ENCODE measurements around the gene LGALS3. TPM values are rescaled to one million over a fixed set of nuclear protein-coding genes. Genes with fewer than 3 reads are reported as not detected.

Gene LGALS3
- total RNA-seq, 4 donors from 2014 or later = 325 to 450 (median 349) TPM

DNA sequence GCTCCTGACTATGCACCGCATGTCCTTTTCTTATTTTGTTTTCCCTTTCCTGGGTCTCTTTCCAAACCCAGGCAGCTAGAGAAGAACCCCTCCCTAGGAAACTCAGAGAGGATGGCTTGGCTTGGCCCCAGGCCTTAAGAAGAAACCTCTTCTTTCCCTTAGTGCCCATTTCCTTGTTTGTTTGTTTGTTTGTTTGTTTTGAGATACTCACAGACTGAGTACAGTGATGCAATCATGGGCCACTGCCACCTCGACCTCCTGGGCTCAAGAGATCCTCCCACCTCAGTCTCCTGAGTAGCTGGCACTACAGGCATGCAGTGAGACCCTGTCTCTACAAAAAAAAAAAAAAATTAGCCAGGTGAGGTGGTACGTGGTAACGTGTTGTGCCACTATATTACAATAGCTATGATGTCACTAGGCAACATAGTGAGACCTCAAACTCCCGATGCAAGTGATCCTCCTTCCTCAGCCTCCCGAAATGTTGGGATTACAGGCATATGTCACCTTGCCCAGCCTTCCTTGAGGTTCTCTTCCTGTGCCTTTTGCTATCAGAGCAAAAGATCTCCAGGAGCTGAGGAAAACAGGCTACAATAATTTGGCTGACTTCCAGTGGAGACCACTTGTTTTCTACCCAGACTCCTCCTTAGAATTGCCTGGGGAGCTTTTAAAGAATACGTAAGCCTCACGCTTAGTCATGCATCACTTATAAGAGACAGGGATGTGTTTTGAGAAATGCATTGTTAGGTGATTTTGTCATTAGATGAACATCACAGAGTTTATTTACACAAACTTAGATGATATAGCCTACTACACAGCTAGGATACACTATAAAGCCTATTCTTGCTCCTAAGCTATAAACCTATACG lies 34.5 kb upstream of the LGALS3 start:
- TF ChIP-seq, protein P1, sequence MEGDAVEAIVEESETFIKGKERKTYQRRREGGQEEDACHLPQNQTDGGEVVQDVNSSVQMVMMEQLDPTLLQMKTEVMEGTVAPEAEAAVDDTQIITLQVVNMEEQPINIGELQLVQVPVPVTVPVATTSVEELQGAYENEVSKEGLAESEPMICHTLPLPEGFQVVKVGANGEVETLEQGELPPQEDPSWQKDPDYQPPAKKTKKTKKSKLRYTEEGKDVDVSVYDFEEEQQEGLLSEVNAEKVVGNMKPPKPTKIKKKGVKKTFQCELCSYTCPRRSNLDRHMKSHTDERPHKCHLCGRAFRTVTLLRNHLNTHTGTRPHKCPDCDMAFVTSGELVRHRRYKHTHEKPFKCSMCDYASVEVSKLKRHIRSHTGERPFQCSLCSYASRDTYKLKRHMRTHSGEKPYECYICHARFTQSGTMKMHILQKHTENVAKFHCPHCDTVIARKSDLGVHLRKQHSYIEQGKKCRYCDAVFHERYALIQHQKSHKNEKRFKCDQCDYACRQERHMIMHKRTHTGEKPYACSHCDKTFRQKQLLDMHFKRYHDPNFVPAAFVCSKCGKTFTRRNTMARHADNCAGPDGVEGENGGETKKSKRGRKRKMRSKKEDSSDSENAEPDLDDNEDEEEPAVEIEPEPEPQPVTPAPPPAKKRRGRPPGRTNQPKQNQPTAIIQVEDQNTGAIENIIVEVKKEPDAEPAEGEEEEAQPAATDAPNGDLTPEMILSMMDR (IDR thresholded peaks at IDR 0.05) = no peak

DNA sequence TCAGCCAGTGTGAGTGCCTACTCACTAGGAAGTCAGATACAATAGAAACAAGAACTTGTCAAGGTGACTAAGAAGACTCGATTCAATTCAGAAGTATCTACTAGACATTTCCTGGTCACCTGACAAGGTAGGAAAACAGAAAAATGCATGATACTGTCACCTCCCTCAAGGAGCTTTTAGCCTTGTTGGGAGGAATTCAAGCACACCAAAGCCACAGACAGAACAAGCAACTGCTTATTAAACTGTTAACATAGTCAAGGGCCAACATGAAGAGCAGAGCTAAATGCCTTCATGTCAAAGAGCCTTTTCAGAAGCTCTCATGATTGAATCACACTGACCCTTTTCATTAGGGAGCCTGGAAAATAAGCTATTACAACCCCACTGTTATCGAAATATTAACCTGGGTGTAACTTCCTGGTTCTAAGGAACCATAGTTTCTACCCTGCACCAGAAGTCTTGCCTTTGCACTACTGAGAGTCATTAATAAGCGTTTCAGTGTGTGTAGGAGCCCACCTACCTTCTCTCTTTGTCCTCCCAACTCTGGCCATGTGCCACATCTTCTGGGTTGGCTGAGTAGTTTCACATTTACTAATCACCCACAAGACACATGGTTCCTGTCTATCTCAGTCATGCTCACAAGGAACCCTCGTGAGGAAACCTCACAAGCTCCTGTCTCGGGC lies 31.0 kb upstream of the LGALS3 start:
- TF ChIP-seq, protein P1 (IDR thresholded peaks at IDR 0.05) = no peak
- DNase-seq (ENCODE audit: low spot score) (no peak), ATAC-seq (ENCODE audit: low FRiP score) (no peak)

More for the DNA sequence above, 34.5 kb upstream of the LGALS3 start:
- no peak for ATAC-seq (ENCODE audit: low FRiP score)
- DNase-seq (ENCODE audit: low spot score) = peak; percentile 1

DNA sequence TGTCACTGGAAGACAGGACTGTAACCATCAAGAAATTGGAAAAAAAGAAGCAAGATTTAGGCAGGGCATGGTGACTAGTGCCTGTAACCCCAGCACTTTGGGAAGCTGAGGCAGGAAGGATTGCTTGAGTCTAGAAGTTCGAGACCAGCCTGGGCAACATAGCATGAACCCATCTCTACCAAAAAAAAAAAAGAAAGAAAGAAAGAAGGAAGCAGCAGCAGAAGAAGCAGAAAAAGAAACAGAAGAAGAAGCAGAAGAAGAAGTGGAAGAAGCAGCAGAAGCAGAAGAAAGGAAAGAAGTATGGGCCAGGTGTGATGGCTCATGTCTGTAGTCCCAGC lies 30.5 kb upstream of the LGALS3 start:
- TF ChIP-seq, protein P1 (IDR thresholded peaks at IDR 0.05) = no peak
- DNase-seq (ENCODE audit: low spot score) (no peak), ATAC-seq (ENCODE audit: low FRiP score) (no peak)

GRCh38 chr14:55099756-55100155 lies 29.3 kb upstream of the LGALS3 start:
- TF ChIP-seq, protein P1 (IDR thresholded peaks at IDR 0.05) = no peak
- no peak for DNase-seq (ENCODE audit: low spot score)
- no peak for ATAC-seq (ENCODE audit: low FRiP score)

DNA sequence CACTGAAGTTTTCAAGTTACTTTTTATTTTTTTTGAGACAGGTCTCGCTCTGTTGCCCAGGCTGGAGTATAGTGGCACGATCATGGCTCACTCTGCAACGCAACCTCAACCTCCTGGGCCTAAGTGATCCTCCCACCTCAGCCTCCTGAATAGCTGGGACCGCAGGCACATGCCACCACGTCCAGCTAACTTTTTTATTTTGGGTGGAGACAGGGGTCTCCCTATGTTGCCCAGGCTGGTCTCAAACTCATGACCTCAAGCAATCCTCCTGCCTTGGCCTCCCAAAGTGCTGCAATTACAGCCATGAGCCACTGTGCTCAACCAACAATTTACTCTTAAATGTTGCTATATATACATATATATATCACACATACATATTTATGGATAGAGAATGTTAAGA lies 27.4 kb upstream of the LGALS3 start:
- no peak for DNase-seq (ENCODE audit: low spot score)
- ATAC-seq (ENCODE audit: low FRiP score) = no peak
- TF ChIP-seq, protein P1 (IDR thresholded peaks at IDR 0.05) = no peak

GRCh38 chr14:55102141-55102621 lies 26.9 kb upstream of the LGALS3 start:
- ATAC-seq (ENCODE audit: low FRiP score) (peak; percentile 74), DNase-seq (ENCODE audit: low spot score) (no peak)
- TF ChIP-seq, protein P1 (IDR thresholded peaks at IDR 0.05) = no peak
